Testis (tissue), 2 donors: ENCODE data around the gene RNGTT.

Experiments used
- CTCF ChIP-seq, 3 experiments: fragments of 450-650 bp in 2 of 3; fragments of 200-600 bp in 1 of 3; sonication (generic) in 1 of 3; IDR thresholded peaks; one replicate each; pipeline ENCODE4 v1.5.1; 2016 to 2019; ENCODE audit warnings: antibody characterized with exemption in 3 of 3, mild to moderate bottlenecking in 2 of 3, moderate library complexity in 1 of 3
- POLR2A ChIP-seq: fragments of 450-650 bp; IDR thresholded peaks from one replicate; pipeline ENCODE4 v1.6.1; 2017; ENCODE audit warnings: antibody characterized with exemption, mild to moderate bottlenecking, moderate library complexity

GRCh38 chr6:88565409-88565811 is 398.0 kb downstream of the RNGTT start:
- TF ChIP-seq CTCF (IDR thresholded peaks at IDR 0.05), result no peak
- no peak for TF ChIP-seq POLR2A
